ENCODE results near the gene CORIN. TPM values are rescaled to one million over a fixed set of nuclear protein-coding genes. Genes with fewer than 3 reads are reported as not detected.

The CORIN gene
- polyA plus RNA-seq, 1 donor (not counting 4 experiments of a cell fraction or from before 2014, with no cell fraction given) = 0.14 TPM

DNA sequence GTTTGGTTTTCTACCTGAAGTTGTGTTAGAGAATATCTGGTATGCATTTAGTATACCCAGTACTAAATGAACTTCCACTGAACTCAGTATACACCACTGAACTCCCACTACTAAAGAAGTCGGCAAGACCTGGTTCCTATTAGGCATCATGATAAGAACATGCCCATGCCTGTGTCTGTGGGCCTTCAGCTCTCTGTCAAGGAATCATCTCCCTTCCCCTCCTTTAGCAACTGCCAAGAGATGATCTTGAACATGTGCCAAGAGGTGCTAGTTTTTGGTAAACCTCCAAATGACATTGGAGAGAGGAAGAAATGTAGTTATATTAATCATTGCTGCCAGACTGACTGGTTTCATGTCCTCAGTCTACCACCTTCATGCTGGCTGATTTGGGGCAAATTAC is 239.5 kb downstream of the CORIN start:
- H3K79me2 ChIP-seq (ENCODE audit: control insufficient read depth, insufficient read depth, low read length) = no peaks in the 10 kb centered on the region
- DNase-seq (ENCODE audit: low read depth, low spot score) = peak; percentile 13
- no peak overlapping the region for H3K4me3 ChIP-seq (ENCODE audit: control insufficient read depth in 2 of 3, extremely low read depth in 1 of 3, insufficient read depth in 2 of 3, low read depth in 1 of 3, low read length in 3 of 3)
- no peaks in the 10 kb centered on the region for H3K36me3 ChIP-seq (ENCODE audit: control insufficient read depth in 2 of 2, extremely low read depth in 1 of 2, insufficient read depth in 2 of 2, low read length in 2 of 2)
- no peaks in the 10 kb centered on the region for H3K9me1 ChIP-seq (ENCODE audit: control insufficient read depth, extremely low read depth, insufficient read depth, low read length)
- peaks cover 11% of the 10 kb centered on the region for H3K4me1 ChIP-seq (ENCODE audit: control insufficient read depth, extremely low read depth, insufficient read depth, low read length)
- dilution Hi-C loops (cut with MboI; ENCODE audit: extremely low pct_ligation_motif_present, low sequenced_read_pairs) = no loop called here
- no peak overlapping the region for H3K27ac ChIP-seq (ENCODE audit: control insufficient read depth, insufficient read depth, low read length)
- H3K9ac ChIP-seq (ENCODE audit: control insufficient read depth, extremely low read depth, insufficient read depth, low read length) = no peak overlapping the region
- H4K20me1 ChIP-seq (ENCODE audit: control insufficient read depth, extremely low read depth, insufficient read depth, low read length) = no peaks in the 10 kb centered on the region
- no peak for TF ChIP-seq EZH2 (IDR thresholded peaks at IDR 0.05; ENCODE audit: low read length)
- TF ChIP-seq, protein P1, sequence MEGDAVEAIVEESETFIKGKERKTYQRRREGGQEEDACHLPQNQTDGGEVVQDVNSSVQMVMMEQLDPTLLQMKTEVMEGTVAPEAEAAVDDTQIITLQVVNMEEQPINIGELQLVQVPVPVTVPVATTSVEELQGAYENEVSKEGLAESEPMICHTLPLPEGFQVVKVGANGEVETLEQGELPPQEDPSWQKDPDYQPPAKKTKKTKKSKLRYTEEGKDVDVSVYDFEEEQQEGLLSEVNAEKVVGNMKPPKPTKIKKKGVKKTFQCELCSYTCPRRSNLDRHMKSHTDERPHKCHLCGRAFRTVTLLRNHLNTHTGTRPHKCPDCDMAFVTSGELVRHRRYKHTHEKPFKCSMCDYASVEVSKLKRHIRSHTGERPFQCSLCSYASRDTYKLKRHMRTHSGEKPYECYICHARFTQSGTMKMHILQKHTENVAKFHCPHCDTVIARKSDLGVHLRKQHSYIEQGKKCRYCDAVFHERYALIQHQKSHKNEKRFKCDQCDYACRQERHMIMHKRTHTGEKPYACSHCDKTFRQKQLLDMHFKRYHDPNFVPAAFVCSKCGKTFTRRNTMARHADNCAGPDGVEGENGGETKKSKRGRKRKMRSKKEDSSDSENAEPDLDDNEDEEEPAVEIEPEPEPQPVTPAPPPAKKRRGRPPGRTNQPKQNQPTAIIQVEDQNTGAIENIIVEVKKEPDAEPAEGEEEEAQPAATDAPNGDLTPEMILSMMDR (optimal IDR thresholded peaks at IDR 0.05 in 1 of 3, IDR thresholded peaks at IDR 0.05 in 1 of 3, conservative IDR thresholded peaks at IDR 0.05 in 1 of 3; ENCODE audit: extremely low read depth in 1 of 3, insufficient read depth in 2 of 3, low read length in 3 of 3) = no peak
- FAIRE-seq = peak; percentile 86
- H3K4me2 ChIP-seq (ENCODE audit: control insufficient read depth, extremely low read depth, insufficient read depth, low read depth, low read length) = peak overlapping the region; percentile 22
- H3K27me3 ChIP-seq (ENCODE audit: control insufficient read depth, extremely low read depth, insufficient read depth, low read length) = no peaks in the 10 kb centered on the region
- no peaks in the 10 kb centered on the region for H3K9me3 ChIP-seq (ENCODE audit: control insufficient read depth, low read depth, low read length)
- no peak overlapping the region for H2AFZ ChIP-seq (ENCODE audit: control insufficient read depth, low read length)

DNA sequence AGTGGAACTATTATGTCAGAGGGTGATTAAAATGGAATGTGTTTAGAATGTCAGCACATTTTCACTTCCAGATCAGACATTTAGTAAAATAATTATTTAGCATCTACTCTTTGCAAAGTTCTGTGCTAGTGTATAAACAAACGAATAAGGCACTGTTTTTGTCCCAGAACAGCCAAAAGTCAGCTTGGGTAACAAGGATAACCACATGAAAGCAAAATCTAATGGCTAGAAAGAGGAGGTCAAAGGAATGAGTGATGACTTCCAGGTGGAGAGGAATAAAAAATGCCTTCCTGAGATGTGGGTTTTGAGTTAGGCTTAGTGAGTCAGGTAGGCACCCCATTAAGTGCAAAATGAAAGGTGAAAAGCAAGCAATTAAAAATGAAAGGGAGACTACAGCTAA is 240.2 kb downstream of the CORIN start:
- dilution Hi-C loops (cut with MboI; ENCODE audit: extremely low pct_ligation_motif_present, low sequenced_read_pairs) = no loop called here
- no peaks in the 10 kb centered on the region for H3K27me3 ChIP-seq (ENCODE audit: control insufficient read depth, extremely low read depth, insufficient read depth, low read length)
- H3K9me3 ChIP-seq (ENCODE audit: control insufficient read depth, low read depth, low read length) = no peaks in the 10 kb centered on the region
- no peak for FAIRE-seq
- H3K4me3 ChIP-seq (ENCODE audit: control insufficient read depth in 2 of 3, extremely low read depth in 1 of 3, insufficient read depth in 2 of 3, low read depth in 1 of 3, low read length in 3 of 3) = no peak overlapping the region
- TF ChIP-seq, protein P1 (optimal IDR thresholded peaks at IDR 0.05 in 1 of 3, IDR thresholded peaks at IDR 0.05 in 1 of 3, conservative IDR thresholded peaks at IDR 0.05 in 1 of 3; ENCODE audit: extremely low read depth in 1 of 3, insufficient read depth in 2 of 3, low read length in 3 of 3) = no peak
- peaks cover 11% of the 10 kb centered on the region for H3K4me1 ChIP-seq (ENCODE audit: control insufficient read depth, extremely low read depth, insufficient read depth, low read length)
- H3K27ac ChIP-seq (ENCODE audit: control insufficient read depth, insufficient read depth, low read length) = no peak overlapping the region
- no peaks in the 10 kb centered on the region for H4K20me1 ChIP-seq (ENCODE audit: control insufficient read depth, extremely low read depth, insufficient read depth, low read length)
- no peak overlapping the region for H3K9ac ChIP-seq (ENCODE audit: control insufficient read depth, extremely low read depth, insufficient read depth, low read length)
- no peak overlapping the region for H2AFZ ChIP-seq (ENCODE audit: control insufficient read depth, low read length)
- H3K79me2 ChIP-seq (ENCODE audit: control insufficient read depth, insufficient read depth, low read length) = no peaks in the 10 kb centered on the region
- no peak for DNase-seq (ENCODE audit: low read depth, low spot score)
- H3K4me2 ChIP-seq (ENCODE audit: control insufficient read depth, extremely low read depth, insufficient read depth, low read depth, low read length) = peak overlapping the region; percentile 22
- no peaks in the 10 kb centered on the region for H3K9me1 ChIP-seq (ENCODE audit: control insufficient read depth, extremely low read depth, insufficient read depth, low read length)
- no peaks in the 10 kb centered on the region for H3K36me3 ChIP-seq (ENCODE audit: control insufficient read depth in 2 of 2, extremely low read depth in 1 of 2, insufficient read depth in 2 of 2, low read length in 2 of 2)

Measured in keratinocyte (primary cell).